ENCODE data around the gene NKAIN4.

Gene NKAIN4

GRCh38 chr20:63254232-63254605, at the start of gene NKAIN4:
Gene NKAIN4, minus strand, starts transcription at chr20:63254463. Its CDS starts 13 bp downstream, at chr20:63254450.
- DNase-seq (ENCODE audit: low read depth in 3 of 3) = no peak

- DNase-seq (ENCODE audit: low read depth in 3 of 3) = no peak
Observed at GRCh38 chr20:63303095-63303666, 48.9 kb upstream of the NKAIN4 start.

- no peak for DNase-seq (ENCODE audit: low read depth in 3 of 3)
Observed at GRCh38 chr20:63301671-63302070, 47.4 kb upstream of the NKAIN4 start.

- no peak for DNase-seq (ENCODE audit: low read depth in 3 of 3)
Observed at GRCh38 chr20:63298731-63299312, 44.6 kb upstream of the NKAIN4 start.

GRCh38 chr20:63297796-63298572, 43.7 kb upstream of the NKAIN4 start:
- no peak for DNase-seq (ENCODE audit: low read depth in 3 of 3)

GRCh38 chr20:63297371-63297781, 43.1 kb upstream of the NKAIN4 start:
- DNase-seq (ENCODE audit: low read depth in 3 of 3) = no peak

GRCh38 chr20:63296531-63297299, 42.5 kb upstream of the NKAIN4 start:
- DNase-seq (ENCODE audit: low read depth in 3 of 3) = no peak

- DNase-seq (ENCODE audit: low read depth in 3 of 3) = no peak
Observed at GRCh38 chr20:63295846-63296245, 41.6 kb upstream of the NKAIN4 start.

GRCh38 chr20:63295422-63295821, 41.2 kb upstream of the NKAIN4 start:
- no peak for DNase-seq (ENCODE audit: low read depth in 3 of 3)

- DNase-seq (ENCODE audit: low read depth in 3 of 3) = no peak
Observed at GRCh38 chr20:63295018-63295417, 40.8 kb upstream of the NKAIN4 start.

- no peak for DNase-seq (ENCODE audit: low read depth in 3 of 3)
Observed at GRCh38 chr20:63294536-63294900, 40.3 kb upstream of the NKAIN4 start.

- no peak for DNase-seq (ENCODE audit: low read depth in 3 of 3)
Observed at GRCh38 chr20:63293871-63294535, 39.7 kb upstream of the NKAIN4 start.

- no peak for DNase-seq (ENCODE audit: low read depth in 3 of 3)
Observed at GRCh38 chr20:63293456-63293855, 39.2 kb upstream of the NKAIN4 start.

- DNase-seq (ENCODE audit: low read depth in 3 of 3) = no peak
Observed at GRCh38 chr20:63292904-63293303, 38.6 kb upstream of the NKAIN4 start, which contains the start of gene COL20A1. Gene COL20A1, plus strand, starts transcription at chr20:63293186. Its CDS starts 1,922 bp downstream, at chr20:63295108.

- DNase-seq (ENCODE audit: low read depth in 3 of 3) = no peak
Observed at GRCh38 chr20:63292292-63292701, 38.0 kb upstream of the NKAIN4 start.

GRCh38 chr20:63291811-63292210, 37.5 kb upstream of the NKAIN4 start:
- DNase-seq (ENCODE audit: low read depth in 3 of 3) = no peak

- peak; percentile 45 to 66 (median 51) for DNase-seq (ENCODE audit: low read depth in 3 of 3)
Observed at GRCh38 chr20:63290677-63291472, 36.6 kb upstream of the NKAIN4 start.

- no peak for DNase-seq (ENCODE audit: low read depth in 3 of 3)
Observed at GRCh38 chr20:63290136-63290676, 35.9 kb upstream of the NKAIN4 start.

GRCh38 chr20:63289311-63290135, 35.3 kb upstream of the NKAIN4 start:
- no peak for DNase-seq (ENCODE audit: low read depth in 3 of 3)

Data from stimulated activated CD4-positive, alpha-beta T cell treated with anti-CD3 and anti-CD28 coated beads, TNF-alpha, amount 100 ng/mL, for 48 hours (primary cell).